ENCODE data around the gene IL10.

DNA sequence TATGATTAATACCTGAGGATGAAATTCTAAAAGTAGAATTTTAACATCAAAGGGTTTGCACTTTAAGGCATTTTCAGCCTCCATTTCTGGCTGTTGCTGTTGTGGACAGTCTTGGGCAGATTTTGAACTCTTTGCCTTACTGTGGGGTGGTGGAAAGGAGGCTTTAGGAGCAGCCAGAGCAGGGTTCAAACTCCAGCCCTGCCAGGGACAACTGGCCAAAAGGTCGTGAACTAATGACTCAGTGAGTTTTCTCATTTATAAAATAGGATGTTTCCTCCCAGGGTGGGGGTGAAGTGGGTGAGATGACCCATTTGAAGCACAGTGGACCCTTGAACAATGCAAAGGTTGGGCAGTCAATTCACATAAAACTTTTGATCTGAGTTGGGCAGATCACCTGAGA lies 50.8 kb downstream of the IL10 start:
- no peak for TF ChIP-seq EZH2phosphoT487 (IDR thresholded peaks at IDR 0.05; ENCODE audit: borderline replicate concordance, low read depth, low read length)
- TF ChIP-seq, protein P1, sequence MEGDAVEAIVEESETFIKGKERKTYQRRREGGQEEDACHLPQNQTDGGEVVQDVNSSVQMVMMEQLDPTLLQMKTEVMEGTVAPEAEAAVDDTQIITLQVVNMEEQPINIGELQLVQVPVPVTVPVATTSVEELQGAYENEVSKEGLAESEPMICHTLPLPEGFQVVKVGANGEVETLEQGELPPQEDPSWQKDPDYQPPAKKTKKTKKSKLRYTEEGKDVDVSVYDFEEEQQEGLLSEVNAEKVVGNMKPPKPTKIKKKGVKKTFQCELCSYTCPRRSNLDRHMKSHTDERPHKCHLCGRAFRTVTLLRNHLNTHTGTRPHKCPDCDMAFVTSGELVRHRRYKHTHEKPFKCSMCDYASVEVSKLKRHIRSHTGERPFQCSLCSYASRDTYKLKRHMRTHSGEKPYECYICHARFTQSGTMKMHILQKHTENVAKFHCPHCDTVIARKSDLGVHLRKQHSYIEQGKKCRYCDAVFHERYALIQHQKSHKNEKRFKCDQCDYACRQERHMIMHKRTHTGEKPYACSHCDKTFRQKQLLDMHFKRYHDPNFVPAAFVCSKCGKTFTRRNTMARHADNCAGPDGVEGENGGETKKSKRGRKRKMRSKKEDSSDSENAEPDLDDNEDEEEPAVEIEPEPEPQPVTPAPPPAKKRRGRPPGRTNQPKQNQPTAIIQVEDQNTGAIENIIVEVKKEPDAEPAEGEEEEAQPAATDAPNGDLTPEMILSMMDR (conservative IDR thresholded peaks at IDR 0.05; ENCODE audit: low read length), result no peak
